Measurements from ENCODE around the gene AADACL4. TPM values are rescaled to one million over a fixed set of nuclear protein-coding genes. Genes with fewer than 3 reads are reported as not detected.

The AADACL4 gene
- total RNA-seq, 1 experiment from 2014 or later = not detected

GRCh38 chr1:12615865-12616708 is 27.8 kb upstream of the AADACL4 start:
- peak overlapping the region; percentile 91 to 99 (median 98) for H3K27ac Mint-ChIP-seq

More at GRCh38 chr1:12615865-12616708, 27.8 kb upstream of the AADACL4 start:
- Histone ChIP-seq H3K9me3 (ENCODE audit: control insufficient read depth, low read depth, low read length) (no peaks in the 10 kb centered on the region), H3K23me2 (ENCODE audit: insufficient read length, low read depth, low read length, poor library complexity, severe bottlenecking) (peaks cover 25% of the 10 kb centered on the region), H2BK12ac (ENCODE audit: insufficient read length, low read depth, low read length) (no peak overlapping the region), H2AK5ac (ENCODE audit: insufficient read length, low read length) (no peak overlapping the region), H2BK15ac (ENCODE audit: low read depth, low read length) (no peak overlapping the region), H4K5ac (ENCODE audit: insufficient read length, low read depth, low read length) (no peak overlapping the region), H3K23ac (ENCODE audit: insufficient read length, low read depth, low read length) (no peak overlapping the region), H3K4me1 (ENCODE audit: insufficient read depth, low read length) (peaks cover 2% of the 10 kb centered on the region; the same call in 1 of the 2 replicates), H2BK5ac (ENCODE audit: insufficient read length, low read length) (no peak overlapping the region), H3K27me3 (ENCODE audit: insufficient read depth, low read length) (no peaks in the 10 kb centered on the region), H3T11ph (ENCODE audit: low read length) (no peak overlapping the region), H3K56ac (ENCODE audit: insufficient read length, low read depth, low read length) (no peak overlapping the region), H3K4ac (ENCODE audit: low read depth, low read length) (no peak overlapping the region), H4K8ac (replicated peaks; ENCODE audit: insufficient read length, low read depth, low read length) (no peak overlapping the region), H3K27ac (ENCODE audit: insufficient read length, low read depth, low read length) (peak overlapping the region; percentile 63), H3K4me2 (ENCODE audit: insufficient read depth, insufficient read length, low read length) (peak overlapping the region; percentile 75), H3K79me1 (ENCODE audit: insufficient read depth, low read depth, low read length, poor library complexity, severe bottlenecking) (no peaks in the 10 kb centered on the region), H2BK120ac (ENCODE audit: low read depth, low read length, poor library complexity, severe bottlenecking) (no peak overlapping the region), H4K91ac (ENCODE audit: insufficient read length, low read depth, low read length) (no peak overlapping the region), H3K18ac (ENCODE audit: insufficient read length, low read depth, low read length) (peak overlapping the region; percentile 1), H3K79me2 (ENCODE audit: insufficient read depth, low read length) (no peaks in the 10 kb centered on the region), H2BK20ac (ENCODE audit: low read depth, low read length, poor library complexity, severe bottlenecking) (no peak overlapping the region), H2AFZ (ENCODE audit: low read length) (no peak overlapping the region), H4K20me1 (ENCODE audit: control insufficient read depth, insufficient read depth, insufficient read length) (no peaks in the 10 kb centered on the region), H3K9ac (ENCODE audit: extremely low read depth, insufficient read length, low read length) (peak overlapping the region; percentile 35), H3K14ac (ENCODE audit: insufficient read depth, low read length) (0 out of 2 replicates have a peak overlapping the region, but pooled peaks have one; percentile 32)
- Mint-ChIP-seq H3K36me3 (ENCODE audit: insufficient read depth in 1 of 3, low read depth in 3 of 3) (peaks cover 4 to 37% (median 29%) of the 10 kb centered on the region in 3 experiments; a peak in 6 of 7 replicates), H3K4me3 (peak overlapping the region; percentile 96 to 98), H3K4me1 (peaks cover 61 to 63% of the 10 kb centered on the region in 2 experiments), H3K9me3 (no peaks in the 10 kb centered on the region), H3K27me3 (ENCODE audit: low read depth) (no peaks in the 10 kb centered on the region)
- WGBS (ENCODE audit: extremely low coverage, insufficient read length, low lambda C conversion rate) = no CpG with 5 or more reads among the region's 17 CpGs
- DNase-seq = peak; percentile 77
- TF ChIP-seq, protein P1, sequence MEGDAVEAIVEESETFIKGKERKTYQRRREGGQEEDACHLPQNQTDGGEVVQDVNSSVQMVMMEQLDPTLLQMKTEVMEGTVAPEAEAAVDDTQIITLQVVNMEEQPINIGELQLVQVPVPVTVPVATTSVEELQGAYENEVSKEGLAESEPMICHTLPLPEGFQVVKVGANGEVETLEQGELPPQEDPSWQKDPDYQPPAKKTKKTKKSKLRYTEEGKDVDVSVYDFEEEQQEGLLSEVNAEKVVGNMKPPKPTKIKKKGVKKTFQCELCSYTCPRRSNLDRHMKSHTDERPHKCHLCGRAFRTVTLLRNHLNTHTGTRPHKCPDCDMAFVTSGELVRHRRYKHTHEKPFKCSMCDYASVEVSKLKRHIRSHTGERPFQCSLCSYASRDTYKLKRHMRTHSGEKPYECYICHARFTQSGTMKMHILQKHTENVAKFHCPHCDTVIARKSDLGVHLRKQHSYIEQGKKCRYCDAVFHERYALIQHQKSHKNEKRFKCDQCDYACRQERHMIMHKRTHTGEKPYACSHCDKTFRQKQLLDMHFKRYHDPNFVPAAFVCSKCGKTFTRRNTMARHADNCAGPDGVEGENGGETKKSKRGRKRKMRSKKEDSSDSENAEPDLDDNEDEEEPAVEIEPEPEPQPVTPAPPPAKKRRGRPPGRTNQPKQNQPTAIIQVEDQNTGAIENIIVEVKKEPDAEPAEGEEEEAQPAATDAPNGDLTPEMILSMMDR (conservative IDR thresholded peaks at IDR 0.05) = no peak

Data from H9 (cell line).